Measurements from ENCODE around the gene VPS18. TPM values are rescaled to one million over a fixed set of nuclear protein-coding genes. Genes with fewer than 3 reads are reported as not detected.

Gene VPS18
- total RNA-seq, 1 experiment from 2014 or later = 16.9 TPM

DNA sequence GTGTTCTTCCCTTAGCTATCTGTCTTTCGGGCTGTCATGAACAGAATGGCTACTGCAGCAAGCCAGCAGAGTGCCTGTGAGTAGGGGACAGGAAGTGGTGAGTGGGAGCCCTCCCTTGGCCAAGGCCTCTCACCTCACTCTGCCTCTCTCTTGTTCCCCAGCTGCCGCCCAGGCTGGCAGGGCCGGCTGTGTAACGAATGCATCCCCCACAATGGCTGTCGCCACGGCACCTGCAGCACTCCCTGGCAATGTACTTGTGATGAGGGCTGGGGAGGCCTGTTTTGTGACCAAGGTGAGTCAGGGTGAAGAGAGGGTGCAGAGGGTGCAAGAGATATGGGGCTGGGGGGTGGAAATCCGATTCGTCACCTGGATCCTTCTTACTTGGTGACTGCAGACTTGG lies 37.9 kb downstream of the VPS18 start:
- no peaks in the 10 kb centered on the region for H3K79me2 ChIP-seq (ENCODE audit: insufficient read depth, low read length)
- BruUV-seq (replicated peaks) = no TSS peak
- TF ChIP-seq SP1 (IDR thresholded peaks at IDR 0.05; ENCODE audit: low read depth) (no peak), ZFX (IDR thresholded peaks at IDR 0.05) (no peak), YY1 (IDR thresholded peaks at IDR 0.05; ENCODE audit: extremely low read depth, insufficient replicate concordance, low read depth, low read length) (no peak), ZNF274 (IDR thresholded peaks at IDR 0.05; ENCODE audit: low read depth, low read length) (no peak), CEBPB (IDR thresholded peaks at IDR 0.05; ENCODE audit: low read depth) (no peak), ELF1 (IDR thresholded peaks at IDR 0.05; ENCODE audit: borderline replicate concordance, low read depth) (no peak), SRF (IDR thresholded peaks at IDR 0.05; ENCODE audit: low read depth) (no peak), EGR1 (IDR thresholded peaks at IDR 0.05; ENCODE audit: low read depth) (no peak)
- TF ChIP-seq, protein P1, sequence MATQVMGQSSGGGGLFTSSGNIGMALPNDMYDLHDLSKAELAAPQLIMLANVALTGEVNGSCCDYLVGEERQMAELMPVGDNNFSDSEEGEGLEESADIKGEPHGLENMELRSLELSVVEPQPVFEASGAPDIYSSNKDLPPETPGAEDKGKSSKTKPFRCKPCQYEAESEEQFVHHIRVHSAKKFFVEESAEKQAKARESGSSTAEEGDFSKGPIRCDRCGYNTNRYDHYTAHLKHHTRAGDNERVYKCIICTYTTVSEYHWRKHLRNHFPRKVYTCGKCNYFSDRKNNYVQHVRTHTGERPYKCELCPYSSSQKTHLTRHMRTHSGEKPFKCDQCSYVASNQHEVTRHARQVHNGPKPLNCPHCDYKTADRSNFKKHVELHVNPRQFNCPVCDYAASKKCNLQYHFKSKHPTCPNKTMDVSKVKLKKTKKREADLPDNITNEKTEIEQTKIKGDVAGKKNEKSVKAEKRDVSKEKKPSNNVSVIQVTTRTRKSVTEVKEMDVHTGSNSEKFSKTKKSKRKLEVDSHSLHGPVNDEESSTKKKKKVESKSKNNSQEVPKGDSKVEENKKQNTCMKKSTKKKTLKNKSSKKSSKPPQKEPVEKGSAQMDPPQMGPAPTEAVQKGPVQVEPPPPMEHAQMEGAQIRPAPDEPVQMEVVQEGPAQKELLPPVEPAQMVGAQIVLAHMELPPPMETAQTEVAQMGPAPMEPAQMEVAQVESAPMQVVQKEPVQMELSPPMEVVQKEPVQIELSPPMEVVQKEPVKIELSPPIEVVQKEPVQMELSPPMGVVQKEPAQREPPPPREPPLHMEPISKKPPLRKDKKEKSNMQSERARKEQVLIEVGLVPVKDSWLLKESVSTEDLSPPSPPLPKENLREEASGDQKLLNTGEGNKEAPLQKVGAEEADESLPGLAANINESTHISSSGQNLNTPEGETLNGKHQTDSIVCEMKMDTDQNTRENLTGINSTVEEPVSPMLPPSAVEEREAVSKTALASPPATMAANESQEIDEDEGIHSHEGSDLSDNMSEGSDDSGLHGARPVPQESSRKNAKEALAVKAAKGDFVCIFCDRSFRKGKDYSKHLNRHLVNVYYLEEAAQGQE (IDR thresholded peaks at IDR 0.05; ENCODE audit: low read depth) = no peak
- TF ChIP-seq, protein P2, sequence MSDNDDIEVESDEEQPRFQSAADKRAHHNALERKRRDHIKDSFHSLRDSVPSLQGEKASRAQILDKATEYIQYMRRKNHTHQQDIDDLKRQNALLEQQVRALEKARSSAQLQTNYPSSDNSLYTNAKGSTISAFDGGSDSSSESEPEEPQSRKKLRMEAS (IDR thresholded peaks at IDR 0.05) = no peak
- RAD21 ChIA-PET (ENCODE audit: low non-redundant PET in 1 of 2, low total read pairs in 2 of 2, uncharacterized antibody in 2 of 2, unreplicated experiment in 2 of 2) = no interaction called here
- POLR2A ChIA-PET = interaction anchor here (1.0 kb wide), 1 partner anchor 37 kb away, joined by 3 read pairs; no protein-coding TSS in a partner anchor
- H3K4me2 ChIP-seq (ENCODE audit: low read length) = no peak overlapping the region
- peaks cover 15% of the 10 kb centered on the region; the same call in 1 of the 2 replicates for H3K27me3 ChIP-seq (ENCODE audit: insufficient read depth, low read length)
- DNase-seq (ENCODE audit: low read depth, low spot score) (no peak), ATAC-seq (no peak)
- CTCF ChIA-PET = interaction anchor here (1.8 to 4.8 kb wide), 3 partner anchors 7 to 27 kb away, joined by 6 to 69 read pairs (median 16); no protein-coding TSS in a partner anchor
- H3K9me3 ChIP-seq (ENCODE audit: control insufficient read depth in 1 of 2, insufficient read depth in 1 of 2, low read depth in 1 of 2, low read length in 2 of 2) = no peaks in the 10 kb centered on the region
- H3K4me3 ChIP-seq (replicated peaks in 1 of 2; ENCODE audit: low read depth in 1 of 2, low read length in 2 of 2) = no peak overlapping the region
- intact Hi-C loops (cut with micrococcal nuclease) = loop anchor here (5.0 to 10.0 kb wide), 2 partner anchors 90 to 253 kb away; no protein-coding TSS in a partner anchor
- peaks cover 19 to 41% of the 10 kb centered on the region in 2 experiments for H3K4me1 ChIP-seq (ENCODE audit: control insufficient read depth in 1 of 2, insufficient read depth in 2 of 2, low read length in 2 of 2)
- H3K27ac ChIP-seq (ENCODE audit: low read depth, low read length) = no peak overlapping the region
- H3K9ac ChIP-seq (ENCODE audit: low read length) = no peak overlapping the region
- no peaks in the 10 kb centered on the region for H3K36me3 ChIP-seq (ENCODE audit: control insufficient read depth in 1 of 2, insufficient read depth in 2 of 2, low read length in 2 of 2)
- no peak overlapping the region for H2AFZ ChIP-seq (ENCODE audit: low read depth, low read length, poor library complexity, severe bottlenecking)
- H3K9me2 ChIP-seq (ENCODE audit: insufficient read depth) = no peaks in the 10 kb centered on the region
- no peaks in the 10 kb centered on the region for H4K20me1 ChIP-seq (ENCODE audit: insufficient read depth)

Measured in HCT116 (cell line).